GM23248 (cell line): ENCODE results near the gene CSTF1.

ENCODE experiments used
- EZH2 ChIP-seq: fragments of 200-600 bp; sonication (generic); IDR thresholded peaks from 2 replicates; pipeline ENCODE4 v1.6.1; 2018; ENCODE audit warnings: antibody characterized with exemption, mild to moderate bottlenecking; ENCODE audit not compliant: insufficient read depth, poor library complexity, severe bottlenecking
- EZH2phosphoT487 ChIP-seq: fragments of 200-600 bp; sonication (generic); IDR thresholded peaks from 2 replicates; pipeline ENCODE4 v1.6.1; 2018; ENCODE audit warnings: antibody characterized with exemption, moderate library complexity, mild to moderate bottlenecking, low read depth; ENCODE audit not compliant: insufficient read depth

DNA sequence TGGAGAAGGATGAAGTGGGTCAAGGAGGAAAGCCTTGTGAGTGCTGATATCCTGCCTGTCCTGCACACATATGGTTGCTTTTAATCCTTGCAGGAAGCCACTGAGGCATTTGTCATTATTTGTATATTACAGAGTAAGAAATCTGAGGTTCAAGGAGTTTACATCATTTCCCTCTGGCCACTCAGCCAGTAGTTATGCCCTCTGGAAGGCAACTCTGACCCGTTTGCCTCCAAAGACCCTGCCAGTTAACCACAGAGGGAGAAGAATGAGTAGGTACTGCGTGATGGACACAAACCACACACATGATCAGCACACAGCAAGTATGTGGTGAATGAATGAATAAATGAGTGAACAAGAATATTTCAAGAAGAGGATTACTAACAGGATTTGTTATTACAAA is 41.6 kb upstream of the CSTF1 start:
- TF ChIP-seq EZH2phosphoT487 (no peak), EZH2 (no peak)
